ENCODE measurements around the gene TUBGCP3.
"Not testable (repeated sequence)": the region's sequence is repeated elsewhere in the genome, so short reads cannot be mapped to it uniquely, and the experiment has no call there.

The TUBGCP3 gene

GRCh38 chr13:112574834-112575613 lies 12.9 kb downstream of the TUBGCP3 start:
- no peak for DNase-seq

- DNase-seq, result no peak
Measured at GRCh38 chr13:112574416-112574815, 13.5 kb downstream of the TUBGCP3 start.

GRCh38 chr13:112573710-112574109 lies 14.2 kb downstream of the TUBGCP3 start:
- DNase-seq, result peak; percentile 2

GRCh38 chr13:112572366-112572765 lies 15.6 kb downstream of the TUBGCP3 start:
- DNase-seq, result no peak

GRCh38 chr13:112569821-112570220 lies 18.1 kb downstream of the TUBGCP3 start:
- DNase-seq, result no peak

- no peak for DNase-seq
Measured at GRCh38 chr13:112567161-112567862, 20.6 kb downstream of the TUBGCP3 start.

- no peak for DNase-seq
Measured at GRCh38 chr13:112562786-112563383, 25.1 kb downstream of the TUBGCP3 start.

- no peak for DNase-seq
Measured at GRCh38 chr13:112562254-112562653, 25.7 kb downstream of the TUBGCP3 start.

- no peak for DNase-seq
Measured at GRCh38 chr13:112561478-112561877, 26.5 kb downstream of the TUBGCP3 start.

GRCh38 chr13:112558696-112559418 lies 29.1 kb downstream of the TUBGCP3 start:
- DNase-seq, result no peak

- DNase-seq, result no peak
Measured at GRCh38 chr13:112556600-112556999, 31.4 kb downstream of the TUBGCP3 start.

GRCh38 chr13:112554214-112554850 lies 33.6 kb downstream of the TUBGCP3 start:
- DNase-seq, result no peak

GRCh38 chr13:112548975-112549374 lies 39.0 kb downstream of the TUBGCP3 start:
- DNase-seq, result not testable (repeated sequence)

- no peak for DNase-seq
Measured at GRCh38 chr13:112545856-112546255, 42.1 kb downstream of the TUBGCP3 start.

GRCh38 chr13:112532837-112533745 lies 54.9 kb downstream of the TUBGCP3 start:
- DNase-seq, result no peak

GRCh38 chr13:112531263-112531794 lies 56.6 kb downstream of the TUBGCP3 start:
- no peak for DNase-seq

GRCh38 chr13:112530861-112531260 lies 57.1 kb downstream of the TUBGCP3 start:
- no peak for DNase-seq

GRCh38 chr13:112529216-112529615 lies 58.7 kb downstream of the TUBGCP3 start:
- no peak for DNase-seq

GRCh38 chr13:112526146-112526853 lies 61.7 kb downstream of the TUBGCP3 start:
- DNase-seq, result no peak

GRCh38 chr13:112525356-112525945 lies 62.5 kb downstream of the TUBGCP3 start:
- DNase-seq, result no peak

Measured in DMS53 (cell line).